GM21447 (cell line): Measurements from ENCODE around the gene APBB3.

Experiments
- ATAC-seq: cut with Tn5 transposase; IDR thresholded peaks from one replicate; pipeline ENCODE4 v1.9.1; 2021; ENCODE audit not compliant: unreplicated experiment

Gene APBB3

DNA sequence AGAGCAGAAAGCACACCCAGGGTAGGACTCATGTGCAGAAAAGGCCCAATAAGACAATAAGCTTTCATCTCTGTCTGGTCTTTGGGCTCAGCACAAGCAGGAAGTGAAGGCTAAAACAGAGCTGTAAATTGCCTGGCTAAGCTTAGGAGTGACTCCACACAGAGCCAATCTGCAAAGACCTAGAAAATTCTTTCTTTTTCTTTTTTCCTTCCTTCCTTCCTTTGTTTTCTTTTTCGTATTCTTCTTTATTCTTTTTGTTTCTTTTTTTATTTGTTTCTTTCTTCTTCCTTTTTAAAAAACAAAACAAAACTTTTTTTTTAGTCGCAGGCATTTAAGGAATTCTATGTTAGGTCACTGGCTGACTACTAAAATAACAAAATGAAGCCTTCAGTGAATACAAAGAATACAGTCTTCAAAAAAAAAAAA, 12.4 kb upstream of the APBB3 start:
- no peak for ATAC-seq

DNA sequence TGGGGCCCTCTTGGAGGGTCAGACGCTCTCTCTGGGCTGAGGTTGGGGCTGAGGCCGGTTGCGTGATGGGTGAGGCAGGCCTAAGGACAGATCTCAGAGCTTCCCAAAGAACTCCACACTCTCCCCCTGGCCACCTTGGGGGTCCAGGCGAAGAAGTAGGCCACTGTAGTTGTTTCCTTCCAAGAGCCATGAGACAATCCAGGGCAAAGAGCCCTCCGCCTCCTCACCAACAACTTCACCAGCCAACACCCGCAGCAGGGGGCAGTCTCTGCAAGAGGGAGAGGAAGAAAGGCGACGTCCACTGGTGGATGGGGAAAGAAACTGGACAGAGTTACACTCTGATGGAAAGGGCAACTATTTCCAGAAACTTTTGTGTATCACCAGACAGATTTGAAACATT, 10.9 kb upstream of the APBB3 start:
- ATAC-seq: no peak

DNA sequence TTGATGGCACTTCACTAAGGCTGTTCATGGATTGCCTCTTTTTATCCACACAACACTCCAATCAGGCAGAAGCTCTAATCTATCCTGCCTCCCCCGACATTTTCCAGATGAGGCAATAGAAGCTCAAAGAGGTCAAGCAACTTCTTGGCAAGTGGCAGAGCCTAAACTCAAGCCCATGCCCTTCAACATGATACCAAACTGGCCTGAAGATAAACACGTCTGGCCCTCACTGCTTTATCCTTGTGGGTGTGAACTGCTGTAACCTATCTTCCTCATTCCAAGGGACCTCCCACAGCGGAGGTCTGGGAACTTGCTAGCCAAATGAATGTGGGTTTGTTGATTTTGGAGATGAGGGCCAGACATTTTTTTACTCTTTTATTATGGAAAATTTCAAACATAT, 9.8 kb upstream of the APBB3 start:
- no peak for ATAC-seq

DNA sequence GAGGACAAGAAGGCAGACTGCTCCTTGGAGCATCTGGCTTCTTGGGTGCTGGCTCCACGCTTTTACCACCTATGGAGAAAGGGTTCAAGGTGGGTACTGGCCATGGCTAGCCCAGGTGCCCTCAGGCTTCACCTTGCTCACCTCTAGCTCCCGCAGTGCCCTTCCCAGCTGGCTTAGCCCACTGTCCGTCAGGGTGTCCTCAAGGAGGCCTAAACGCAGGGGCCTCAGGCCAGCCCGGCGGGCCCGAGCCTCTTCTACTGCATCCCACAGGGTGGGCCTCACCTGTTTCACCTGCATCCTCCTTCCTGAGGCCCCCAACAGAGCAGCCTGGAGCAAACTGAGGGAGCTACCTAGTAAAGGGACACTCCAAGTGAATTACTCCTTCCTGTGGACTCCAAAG, 9.3 kb upstream of the APBB3 start:
- no peak for ATAC-seq

DNA sequence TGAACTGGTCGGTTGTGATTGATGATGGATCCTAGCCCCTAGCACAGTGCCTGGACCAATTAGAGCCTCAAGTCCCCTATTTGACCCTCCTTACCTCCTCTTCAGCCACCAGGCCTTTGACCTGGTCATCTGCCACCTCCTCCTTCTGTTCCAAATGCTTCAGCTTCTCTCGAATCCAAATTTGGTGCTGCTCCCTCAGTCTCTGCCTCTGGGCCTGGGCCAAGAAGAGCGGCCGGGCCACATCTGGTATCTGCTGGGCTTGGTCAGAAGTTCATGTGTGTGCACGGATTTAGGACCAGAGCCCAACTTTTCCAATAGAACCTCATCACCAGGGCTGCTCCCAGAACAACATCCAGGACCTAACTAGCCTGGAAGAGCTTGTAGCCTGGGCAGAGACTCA, 6.7 kb upstream of the APBB3 start:
- no peak for ATAC-seq

DNA sequence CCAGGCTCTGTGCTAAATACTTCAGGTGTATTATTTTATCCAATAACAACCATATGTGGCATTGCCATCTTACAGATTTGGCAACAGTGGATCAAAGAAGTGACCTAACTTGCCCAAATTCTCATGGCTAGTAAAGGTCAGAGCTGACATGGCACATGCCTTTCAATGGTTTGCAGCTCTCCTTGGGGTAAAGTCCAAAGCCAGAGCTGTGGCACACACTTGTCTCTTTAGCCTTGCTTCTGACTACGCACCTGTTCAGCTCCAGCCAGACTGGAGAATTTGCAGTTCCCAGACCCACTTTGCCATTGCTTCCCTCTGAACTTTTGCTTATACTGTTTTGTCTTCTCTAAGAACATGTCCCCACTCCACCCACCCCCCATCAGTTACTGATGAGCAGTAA, 6.1 kb upstream of the APBB3 start:
- no peak for ATAC-seq

DNA sequence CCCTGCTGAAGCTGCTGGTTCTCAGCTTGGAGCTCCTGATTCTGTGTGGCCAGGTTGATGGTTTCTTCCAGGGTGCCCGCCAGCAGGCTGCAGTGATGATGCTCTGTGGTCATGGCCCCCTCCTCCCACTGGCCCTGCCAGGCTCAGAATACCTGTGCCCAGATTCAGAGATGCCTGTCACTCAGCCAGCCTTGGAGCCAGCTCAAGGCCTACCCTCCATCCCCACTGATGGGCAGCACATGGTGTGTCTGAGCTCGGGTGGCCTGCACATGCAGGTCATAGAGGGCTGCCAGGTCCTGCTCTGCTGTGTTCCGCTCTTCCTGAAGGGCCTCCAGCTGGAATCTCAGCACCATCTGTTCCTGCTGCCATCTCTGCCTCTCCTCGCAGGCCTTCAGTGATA, 5.7 kb upstream of the APBB3 start:
- no peak for ATAC-seq

DNA sequence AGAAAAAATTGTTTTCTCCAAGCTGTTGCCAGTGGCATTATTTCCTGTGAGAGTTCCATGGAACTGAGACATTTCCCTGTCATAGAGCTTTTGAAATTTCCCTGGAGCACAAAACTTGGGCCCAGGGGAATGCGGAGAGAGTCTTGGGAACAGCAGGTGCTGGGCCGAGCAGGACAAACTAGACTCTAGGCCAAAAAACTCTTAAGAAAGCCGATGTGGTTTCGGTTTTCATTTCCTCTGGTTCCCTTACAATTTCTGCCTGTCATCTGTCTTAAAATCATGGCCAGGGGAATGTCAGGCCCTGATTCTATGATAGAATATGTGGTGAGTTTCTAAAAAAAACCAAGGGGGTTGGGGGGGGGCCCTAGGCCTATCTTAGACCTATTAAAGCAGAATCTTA, 4.8 kb upstream of the APBB3 start:
- ATAC-seq: peak; percentile 32

DNA sequence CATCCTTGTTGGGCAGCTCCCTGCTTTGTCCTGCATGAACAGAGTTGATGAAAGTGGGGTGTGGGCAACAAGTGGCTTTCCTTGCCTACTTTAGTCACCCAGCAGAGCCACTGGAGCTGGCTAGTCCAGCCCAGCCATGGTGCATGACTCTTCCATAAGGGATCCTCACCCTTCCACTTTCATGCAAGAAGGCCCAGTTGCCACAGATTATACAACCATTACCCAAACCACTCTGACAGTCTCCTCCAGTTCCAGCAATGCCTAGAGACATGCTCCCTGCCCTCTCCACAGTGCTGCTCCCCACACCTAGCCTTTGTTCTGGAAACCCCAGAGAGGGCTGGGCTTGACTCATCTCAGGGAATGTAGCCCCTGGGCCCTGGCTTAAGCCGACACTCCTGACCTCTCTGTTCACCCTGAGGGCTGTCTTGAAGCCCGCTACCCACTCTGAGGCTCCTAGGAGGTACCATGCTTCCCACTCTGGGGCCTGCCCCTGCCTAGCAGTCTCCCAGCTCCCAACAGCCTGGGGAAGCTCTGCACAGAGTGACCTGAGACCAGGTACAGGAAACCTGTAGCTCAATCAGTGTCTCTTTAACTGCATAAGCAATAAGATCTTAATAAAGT, 4.2 kb upstream of the APBB3 start:
- ATAC-seq: no peak

DNA sequence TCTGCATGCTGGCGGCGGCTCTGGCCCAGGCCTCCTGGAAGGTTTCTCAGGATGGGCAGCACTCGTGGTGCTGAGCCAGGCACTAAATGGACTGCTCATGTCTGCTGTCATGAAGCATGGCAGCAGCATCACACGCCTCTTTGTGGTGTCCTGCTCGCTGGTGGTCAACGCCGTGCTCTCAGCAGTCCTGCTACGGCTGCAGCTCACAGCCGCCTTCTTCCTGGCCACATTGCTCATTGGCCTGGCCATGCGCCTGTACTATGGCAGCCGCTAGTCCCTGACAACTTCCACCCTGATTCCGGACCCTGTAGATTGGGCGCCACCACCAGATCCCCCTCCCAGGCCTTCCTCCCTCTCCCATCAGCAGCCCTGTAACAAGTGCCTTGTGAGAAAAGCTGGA, 3.5 kb upstream of the APBB3 start:
- ATAC-seq: no peak

DNA sequence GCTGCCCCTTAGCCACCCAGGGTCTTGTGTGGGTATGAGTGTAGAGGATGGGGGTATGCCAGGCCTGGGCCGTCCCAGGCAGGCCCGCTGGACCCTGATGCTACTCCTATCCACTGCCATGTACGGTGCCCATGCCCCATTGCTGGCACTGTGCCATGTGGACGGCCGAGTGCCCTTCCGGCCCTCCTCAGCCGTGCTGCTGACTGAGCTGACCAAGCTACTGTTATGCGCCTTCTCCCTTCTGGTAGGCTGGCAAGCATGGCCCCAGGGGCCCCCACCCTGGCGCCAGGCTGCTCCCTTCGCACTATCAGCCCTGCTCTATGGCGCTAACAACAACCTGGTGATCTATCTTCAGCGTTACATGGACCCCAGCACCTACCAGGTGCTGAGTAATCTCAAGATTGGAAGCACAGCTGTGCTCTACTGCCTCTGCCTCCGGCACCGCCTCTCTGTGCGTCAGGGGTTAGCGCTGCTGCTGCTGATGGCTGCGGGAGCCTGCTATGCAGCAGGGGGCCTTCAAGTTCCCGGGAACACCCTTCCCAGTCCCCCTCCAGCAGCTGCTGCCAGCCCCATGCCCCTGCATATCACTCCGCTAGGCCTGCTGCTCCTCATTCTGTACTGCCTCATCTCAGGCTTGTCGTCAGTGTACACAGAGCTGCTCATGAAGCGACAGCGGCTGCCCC, 2.9 kb upstream of the APBB3 start:
- ATAC-seq: no peak

DNA sequence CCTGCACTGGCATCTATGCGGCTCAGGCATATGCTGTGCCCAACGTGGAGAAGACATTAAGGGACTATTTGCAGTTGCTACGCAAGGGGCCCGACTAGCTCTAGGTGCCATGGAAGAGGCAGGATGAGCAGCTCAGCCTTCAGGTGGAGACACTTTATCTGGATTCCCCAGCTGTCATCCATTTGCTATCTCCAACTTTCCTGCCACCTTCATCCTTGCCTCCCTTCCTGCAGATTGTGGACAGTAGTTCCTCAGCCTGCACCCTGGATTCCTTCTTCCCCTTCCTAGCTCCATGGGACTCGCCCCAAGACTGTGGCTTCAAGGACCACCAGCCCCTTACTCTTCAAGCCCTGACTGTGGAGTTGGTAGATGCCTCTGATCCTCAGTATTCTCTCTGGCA, 2.3 kb upstream of the APBB3 start:
- no peak for ATAC-seq

DNA sequence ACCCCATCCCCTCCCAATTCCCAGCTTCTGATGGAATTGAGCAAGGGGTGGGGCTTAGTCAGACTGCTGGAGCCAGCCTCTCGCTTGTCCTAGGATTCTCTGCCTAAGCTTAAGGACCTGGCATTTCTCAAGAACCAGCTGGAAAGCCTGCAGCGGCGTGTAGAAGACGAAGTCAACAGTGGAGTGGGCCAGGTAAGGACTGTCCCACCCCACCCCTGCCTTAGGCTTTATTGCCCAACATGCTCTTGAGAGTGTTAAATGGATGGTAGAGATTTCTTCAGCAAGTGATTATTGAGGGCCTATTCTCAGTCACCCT, 1.3 kb upstream of the APBB3 start:
- no peak for ATAC-seq

DNA sequence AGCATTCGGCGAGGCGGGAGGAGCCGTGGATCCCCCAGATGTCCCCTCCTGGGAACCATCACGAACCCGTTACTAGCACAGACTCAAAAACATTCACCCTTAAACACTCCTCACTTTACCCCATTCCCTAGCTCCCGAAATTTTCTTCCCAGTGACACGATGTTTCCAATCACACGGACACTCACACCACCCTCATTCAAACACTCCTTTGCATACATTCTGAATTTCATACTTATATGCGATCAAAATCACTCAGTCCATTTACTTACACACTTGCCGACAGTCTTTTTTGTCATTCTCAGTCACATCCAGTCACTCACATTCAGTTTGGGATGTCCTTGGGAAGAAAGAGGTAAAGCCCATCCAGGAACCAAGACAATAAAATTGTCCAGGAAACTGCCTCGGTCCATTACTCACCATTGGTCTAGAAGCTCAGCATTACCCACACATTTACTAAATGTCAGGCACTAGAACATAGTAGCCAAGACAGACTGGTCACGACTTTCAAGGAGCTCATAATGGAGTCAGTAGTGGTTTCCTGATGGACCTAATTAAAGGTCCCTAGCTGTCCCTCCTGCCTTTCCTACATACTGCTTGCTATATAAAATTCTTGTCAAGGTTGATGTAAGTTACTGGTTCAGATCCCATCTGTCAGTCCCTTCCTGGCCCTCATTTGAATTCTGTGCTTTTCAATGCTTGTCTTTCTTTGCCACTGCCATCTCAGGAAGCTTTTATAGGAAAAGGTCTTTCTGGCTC, 804 bp upstream of the APBB3 start:
- peak; percentile 1 for ATAC-seq

DNA sequence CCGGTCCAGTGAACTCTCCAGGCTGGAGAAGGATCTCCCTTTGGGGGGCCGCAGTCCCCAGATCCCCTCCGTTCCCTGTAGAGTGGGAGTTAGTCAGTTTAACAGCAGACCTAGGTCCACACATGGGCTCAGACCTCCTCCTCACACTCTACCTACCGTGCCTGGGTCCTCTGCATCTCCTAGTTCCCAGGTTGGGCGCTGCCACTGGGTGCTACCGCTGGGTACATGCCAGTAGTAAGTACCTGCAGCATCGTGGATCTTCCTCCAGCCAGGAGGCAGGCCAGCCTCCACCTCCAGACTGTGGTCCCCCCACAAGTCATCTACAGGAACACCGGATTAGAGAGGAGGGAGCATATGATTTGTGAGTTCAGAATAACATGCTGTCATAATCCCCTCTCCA, 802 bp downstream of the APBB3 start:
- ATAC-seq: no peak

DNA sequence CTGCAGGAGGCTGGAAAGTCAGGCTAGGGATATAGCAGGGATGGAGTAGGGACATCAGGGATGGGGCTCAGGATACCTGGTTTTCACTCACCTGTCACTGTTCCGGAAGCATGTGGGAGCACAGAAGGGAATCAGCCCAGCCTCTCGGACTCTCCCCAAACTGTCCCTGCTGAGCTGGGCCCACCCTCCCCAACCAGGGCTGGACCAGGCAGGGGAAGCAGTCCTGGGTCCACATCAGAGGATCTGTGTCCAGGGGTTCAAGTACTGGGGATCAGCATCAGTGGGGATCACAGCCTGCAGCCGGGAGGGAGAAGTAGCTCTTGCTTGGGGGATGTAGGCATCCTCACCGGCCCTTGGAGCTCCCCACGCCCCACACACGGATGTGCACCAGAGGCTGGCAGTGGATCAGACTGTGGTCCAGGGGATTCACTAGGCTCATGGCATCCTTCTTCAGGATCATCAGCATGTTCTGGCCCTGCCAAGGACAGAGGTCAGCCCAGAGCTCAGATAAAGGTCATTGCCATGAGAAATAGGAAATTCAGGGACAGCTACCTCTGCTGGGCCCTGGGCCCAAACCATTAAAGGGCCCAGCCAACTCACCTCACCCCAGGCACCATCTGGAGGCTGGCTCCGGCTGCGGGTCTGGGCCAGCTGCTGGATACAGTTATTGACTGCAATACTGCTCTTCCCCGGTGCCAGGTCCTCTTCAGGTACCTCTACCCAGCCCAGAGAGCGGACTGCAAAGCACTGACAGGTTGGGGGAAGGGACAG, 2.5 kb downstream of the APBB3 start:
- ATAC-seq: no peak

DNA sequence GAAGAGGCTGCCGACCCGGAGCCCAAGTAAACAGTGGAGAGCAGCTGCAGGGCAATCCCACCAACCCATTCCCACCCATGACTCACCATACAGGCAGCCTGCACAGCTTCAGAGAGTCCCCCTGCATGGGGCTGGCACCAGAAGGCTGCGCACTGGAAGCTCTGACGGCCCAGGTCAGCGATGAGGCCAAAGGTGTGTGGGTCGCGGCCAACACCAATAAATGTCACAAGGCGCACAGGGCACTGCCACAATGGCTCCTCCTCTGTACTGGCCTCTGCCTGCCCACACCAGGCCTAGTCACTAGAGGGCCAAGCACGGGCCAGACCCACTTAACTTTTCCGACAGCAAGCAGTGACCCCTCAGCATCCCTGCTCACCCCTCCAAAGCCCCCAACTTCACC, 4.2 kb downstream of the APBB3 start:
- no peak for ATAC-seq

DNA sequence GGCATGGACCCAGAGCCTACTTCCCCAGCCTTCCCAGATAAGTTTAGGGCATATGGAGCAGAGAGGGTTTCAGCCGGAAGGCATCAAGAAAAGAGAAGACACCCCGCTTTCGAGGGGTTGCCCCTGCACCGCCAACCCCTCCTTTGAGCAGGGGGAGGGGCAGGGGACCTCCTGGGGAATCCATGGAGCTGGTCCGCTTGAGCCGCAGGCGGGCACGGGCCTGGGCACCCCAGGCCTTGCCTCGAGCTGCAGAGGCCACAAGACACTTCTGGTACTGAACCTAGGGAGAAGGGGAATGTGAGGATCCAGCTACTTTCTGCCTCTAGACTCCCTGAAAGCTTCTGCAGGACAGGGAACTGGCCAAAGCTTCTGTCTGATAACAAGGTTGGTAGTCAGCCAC, 5.9 kb downstream of the APBB3 start:
- ATAC-seq: no peak

DNA sequence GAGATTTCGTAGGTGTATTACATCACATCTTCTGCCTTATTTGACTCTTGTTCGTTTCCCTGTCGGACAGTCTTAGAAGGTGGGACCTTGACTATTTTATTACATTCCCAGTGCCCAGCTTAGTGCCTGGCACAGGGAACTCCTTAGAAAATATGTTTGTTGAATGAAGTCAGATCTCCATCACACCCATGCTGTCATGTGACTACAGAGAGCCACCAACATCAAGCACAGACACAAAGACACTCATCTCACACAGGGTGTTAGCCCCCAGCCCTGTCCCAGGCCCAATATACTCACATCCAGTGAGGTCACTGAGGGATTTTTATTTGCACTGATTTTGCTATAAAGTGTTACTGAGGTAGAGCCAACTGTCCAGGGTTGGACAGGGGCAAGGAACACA, 6.4 kb downstream of the APBB3 start:
- ATAC-seq: no peak

DNA sequence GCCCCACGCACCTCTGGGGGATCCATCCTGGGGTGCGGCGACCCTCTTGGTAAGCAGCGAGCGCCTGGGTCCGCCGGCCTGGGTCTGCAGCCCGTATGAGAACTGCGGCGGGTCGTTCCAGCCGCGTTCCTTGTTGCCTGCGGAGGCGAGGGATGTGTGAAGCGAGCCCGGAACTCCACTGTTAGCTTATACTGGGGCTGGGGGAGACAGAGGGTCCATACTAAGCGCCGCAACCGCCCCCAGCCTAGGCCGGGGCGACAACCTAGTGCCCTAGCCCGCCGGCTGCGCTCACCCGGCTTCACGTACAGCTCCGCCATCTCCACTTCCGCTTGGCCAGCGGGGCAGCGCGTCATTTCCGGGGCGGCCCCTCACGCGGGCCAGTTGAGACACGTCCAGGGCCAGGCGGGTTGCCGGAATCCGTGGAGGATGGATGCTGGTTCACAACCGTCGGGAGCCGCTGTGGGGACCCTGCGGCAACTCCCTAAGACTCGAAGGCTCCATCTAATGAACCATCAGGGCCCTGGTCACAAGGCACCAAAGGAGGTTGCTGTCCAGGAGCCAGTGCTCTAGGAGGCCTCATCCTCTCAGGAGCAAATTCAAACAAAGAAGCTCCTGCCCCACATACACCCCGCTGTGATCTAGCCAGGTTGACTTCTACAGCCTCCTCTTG, 7.1 kb downstream of the APBB3 start, which contains the start of gene SRA1:
SRA1 (minus strand) TSS at position 338 of the 670 bp plus-strand sequence; CDS start at position 317, 21 bp downstream.
- ATAC-seq: peak; percentile 92

DNA sequence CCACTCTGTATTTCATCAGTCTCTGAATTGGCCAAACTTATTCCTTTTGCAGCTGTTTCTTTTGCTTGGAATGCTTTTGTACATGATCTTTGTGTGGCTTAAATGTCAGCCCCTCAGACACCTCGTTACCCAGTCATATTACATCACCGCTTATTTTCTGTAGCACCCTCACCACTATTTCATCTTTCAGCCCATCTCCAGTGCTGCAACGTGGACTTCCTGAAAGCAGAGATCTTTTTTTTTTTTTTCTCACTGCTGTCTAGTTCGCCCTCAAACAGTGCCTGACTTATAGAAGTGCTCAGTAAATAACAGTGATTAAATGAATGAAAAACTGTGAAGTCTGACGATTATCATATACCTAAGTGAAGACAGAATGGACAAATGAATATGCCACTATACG, 8.0 kb downstream of the APBB3 start:
- no peak for ATAC-seq
